ENCODE results near the gene SPATS2.
A peak's percentile ranks its signal among the peaks of the same experiment; 100 is the strongest.
"Not testable (repeated sequence)": the region's sequence is repeated elsewhere in the genome, so short reads cannot be mapped to it uniquely, and the experiment has no call there.

SPATS2 gene

GRCh38 chr12:49367381-49368239, at the start of gene SPATS2:
TSS of gene SPATS2 (plus strand) at chr12:49367462. CDS start at chr12:49461013, 93,551 bp downstream.
- DNase-seq: peak; percentile 90

GRCh38 chr12:49320411-49321103, 46.7 kb upstream of the SPATS2 start:
- not testable (repeated sequence) for DNase-seq

GRCh38 chr12:49322367-49322707, 44.9 kb upstream of the SPATS2 start:
- peak; percentile 46 for DNase-seq

GRCh38 chr12:49322708-49323523, 44.3 kb upstream of the SPATS2 start, which contains the start of gene TROAP:
TSS of gene TROAP (plus strand) at chr12:49323255. CDS start at chr12:49323609, 354 bp downstream.
- DNase-seq: peak; percentile 100

- DNase-seq: no peak
These were observed 43.7 kb upstream of the SPATS2 start for GRCh38 chr12:49323524-49324097.

- DNase-seq: no peak
These were observed 41.7 kb upstream of the SPATS2 start for GRCh38 chr12:49325606-49326005.

GRCh38 chr12:49327368-49327767, 39.9 kb upstream of the SPATS2 start:
- no peak for DNase-seq

GRCh38 chr12:49327887-49328286, 39.4 kb upstream of the SPATS2 start:
- no peak for DNase-seq

- DNase-seq: no peak
These were observed 38.4 kb upstream of the SPATS2 start for GRCh38 chr12:49328816-49329215.

GRCh38 chr12:49330032-49330619, 37.1 kb upstream of the SPATS2 start:
- DNase-seq: no peak

GRCh38 chr12:49330631-49331379, 36.5 kb upstream of the SPATS2 start:
- DNase-seq: no peak

- DNase-seq: peak; percentile 66
These were observed 35.7 kb upstream of the SPATS2 start for GRCh38 chr12:49331380-49332222.

- DNase-seq: no peak
These were observed 34.8 kb upstream of the SPATS2 start for GRCh38 chr12:49332441-49332861.

GRCh38 chr12:49332891-49333371, 34.3 kb upstream of the SPATS2 start:
- no peak for DNase-seq

GRCh38 chr12:49333778-49334177, 33.5 kb upstream of the SPATS2 start:
- DNase-seq: not testable (repeated sequence)

GRCh38 chr12:49334226-49334625, 33.0 kb upstream of the SPATS2 start:
- no peak for DNase-seq

GRCh38 chr12:49334681-49335080, 32.6 kb upstream of the SPATS2 start:
- DNase-seq: no peak

- DNase-seq: no peak
These were observed 31.9 kb upstream of the SPATS2 start for GRCh38 chr12:49335118-49335954.

- DNase-seq: no peak
These were observed 31.2 kb upstream of the SPATS2 start for GRCh38 chr12:49335955-49336644.
